Measurements from ENCODE around the gene PCNX4.

PCNX4 gene

DNA sequence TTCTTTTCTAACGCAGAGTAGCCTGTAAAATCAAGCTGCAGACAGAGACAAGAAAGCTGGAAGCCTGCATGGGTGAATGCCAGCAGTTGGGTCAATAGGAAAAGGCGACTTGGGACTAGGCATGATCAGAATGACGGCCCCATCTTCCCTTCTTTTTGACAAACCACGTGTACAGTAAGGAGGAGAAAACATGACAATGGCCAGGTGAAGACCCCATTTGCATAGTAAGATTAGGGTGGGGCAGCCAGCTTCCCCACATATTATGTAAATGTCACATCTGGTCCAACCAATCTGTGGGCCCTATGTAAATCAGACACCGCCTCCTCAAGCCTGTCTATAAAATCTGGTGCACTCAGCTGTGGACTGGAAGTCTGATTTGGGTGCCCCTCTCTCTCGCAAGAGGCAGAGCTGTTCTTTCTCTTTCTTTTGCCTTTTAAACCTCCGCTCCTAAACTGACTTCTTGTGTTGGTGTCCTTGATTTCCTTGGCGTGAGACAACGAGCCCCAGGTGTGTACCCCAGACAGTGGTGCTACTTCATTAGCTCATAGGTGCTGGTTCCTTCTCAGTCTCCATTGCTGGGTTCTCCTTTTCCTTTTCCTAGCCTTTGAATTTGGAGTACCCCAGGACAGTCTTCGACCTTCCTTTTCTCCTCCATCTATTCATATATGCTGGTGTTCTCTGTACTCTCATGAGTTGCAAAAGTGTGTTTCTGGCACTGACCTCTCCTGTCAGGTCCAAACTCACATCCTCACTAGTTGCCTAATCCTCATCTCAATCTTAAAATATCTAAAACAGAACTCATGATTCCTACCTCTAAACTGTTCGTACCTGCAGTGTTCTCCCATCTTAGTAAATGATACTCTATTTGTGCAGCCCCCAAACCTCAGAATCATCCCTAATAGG lies 82.9 kb downstream of the PCNX4 start:
- no peak overlapping the region for H3K27ac ChIP-seq (ENCODE audit: low read length)
- ATAC-seq (ENCODE audit: insufficient read depth, low read depth) = peak; percentile 39; the same call in 1 of the 3 replicates

DNA sequence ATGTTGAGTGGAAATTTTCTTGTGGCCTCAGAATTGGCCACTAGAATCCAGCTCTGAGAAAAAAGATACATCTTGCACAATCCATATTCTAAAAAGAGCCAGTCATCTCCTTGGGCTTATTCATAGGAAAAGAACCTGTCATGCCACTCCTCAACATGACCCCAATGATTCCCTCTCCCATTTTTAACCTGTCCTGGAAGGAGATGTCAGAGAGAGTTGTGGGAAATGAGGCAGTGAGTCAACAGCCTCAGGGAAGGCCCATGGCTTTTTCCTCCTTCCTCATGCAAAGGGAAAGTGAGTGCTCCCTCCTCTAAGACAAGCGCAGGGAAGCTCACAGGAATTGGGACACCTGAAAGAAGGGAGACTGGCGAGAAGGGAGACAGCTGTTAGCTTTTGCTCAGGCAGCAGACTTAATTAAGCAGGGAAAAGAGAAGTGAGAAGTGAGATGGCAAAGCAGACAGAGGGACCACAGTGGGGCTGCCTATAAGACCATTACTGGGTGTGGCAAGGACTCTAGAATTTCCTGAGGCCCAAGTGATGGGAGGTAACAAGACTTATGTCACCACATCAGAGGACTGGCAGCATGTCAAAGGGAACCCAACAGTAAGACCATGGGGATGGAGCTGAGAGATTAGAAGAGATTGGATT lies 83.7 kb downstream of the PCNX4 start:
- H3K4me2 ChIP-seq (ENCODE audit: insufficient read depth, low read length) = no peak overlapping the region
- no peaks in the 10 kb centered on the region for H3K36me3 ChIP-seq (ENCODE audit: insufficient read depth, low read length)
- H3K79me2 ChIP-seq (ENCODE audit: insufficient read depth, low read length) = no peaks in the 10 kb centered on the region
- H3K9me3 ChIP-seq (ENCODE audit: insufficient read depth, low read length, severe bottlenecking) = peaks cover 5% of the 10 kb centered on the region
- TF ChIP-seq EZH2 (IDR thresholded peaks at IDR 0.05; ENCODE audit: borderline replicate concordance, low read depth, low read length, severe bottlenecking) = no peak
- TF ChIP-seq, protein P1, sequence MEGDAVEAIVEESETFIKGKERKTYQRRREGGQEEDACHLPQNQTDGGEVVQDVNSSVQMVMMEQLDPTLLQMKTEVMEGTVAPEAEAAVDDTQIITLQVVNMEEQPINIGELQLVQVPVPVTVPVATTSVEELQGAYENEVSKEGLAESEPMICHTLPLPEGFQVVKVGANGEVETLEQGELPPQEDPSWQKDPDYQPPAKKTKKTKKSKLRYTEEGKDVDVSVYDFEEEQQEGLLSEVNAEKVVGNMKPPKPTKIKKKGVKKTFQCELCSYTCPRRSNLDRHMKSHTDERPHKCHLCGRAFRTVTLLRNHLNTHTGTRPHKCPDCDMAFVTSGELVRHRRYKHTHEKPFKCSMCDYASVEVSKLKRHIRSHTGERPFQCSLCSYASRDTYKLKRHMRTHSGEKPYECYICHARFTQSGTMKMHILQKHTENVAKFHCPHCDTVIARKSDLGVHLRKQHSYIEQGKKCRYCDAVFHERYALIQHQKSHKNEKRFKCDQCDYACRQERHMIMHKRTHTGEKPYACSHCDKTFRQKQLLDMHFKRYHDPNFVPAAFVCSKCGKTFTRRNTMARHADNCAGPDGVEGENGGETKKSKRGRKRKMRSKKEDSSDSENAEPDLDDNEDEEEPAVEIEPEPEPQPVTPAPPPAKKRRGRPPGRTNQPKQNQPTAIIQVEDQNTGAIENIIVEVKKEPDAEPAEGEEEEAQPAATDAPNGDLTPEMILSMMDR (IDR thresholded peaks at IDR 0.05; ENCODE audit: borderline replicate concordance, extremely low read depth, low read length, poor library complexity, severe bottlenecking) = no peak
- no peak overlapping the region for H3K4me3 ChIP-seq (ENCODE audit: low read depth in 1 of 2, low read length in 2 of 2)
- H3K27ac ChIP-seq (ENCODE audit: low read length) = no peak overlapping the region
- ATAC-seq (ENCODE audit: insufficient read depth, low read depth) (no peak), DNase-seq (no peak)
- H4K20me1 ChIP-seq (ENCODE audit: insufficient read depth, low read length) = no peaks in the 10 kb centered on the region
- H3K4me1 ChIP-seq (ENCODE audit: insufficient read depth, low read length) = no peaks in the 10 kb centered on the region
- H3K27me3 ChIP-seq (ENCODE audit: insufficient read depth, low read length, poor library complexity) = no peaks in the 10 kb centered on the region
- no peak overlapping the region for H2AFZ ChIP-seq (ENCODE audit: low read depth, low read length)
- no peak overlapping the region for H3K9ac ChIP-seq (ENCODE audit: low read depth, low read length)

More for the DNA sequence above, 82.9 kb downstream of the PCNX4 start:
- H3K79me2 ChIP-seq (ENCODE audit: insufficient read depth, low read length) = no peaks in the 10 kb centered on the region
- no peaks in the 10 kb centered on the region for H3K36me3 ChIP-seq (ENCODE audit: insufficient read depth, low read length)
- H3K4me3 ChIP-seq (ENCODE audit: low read depth in 1 of 2, low read length in 2 of 2) = no peak overlapping the region
- H3K4me1 ChIP-seq (ENCODE audit: insufficient read depth, low read length) = no peaks in the 10 kb centered on the region
- peaks cover 5% of the 10 kb centered on the region for H3K9me3 ChIP-seq (ENCODE audit: insufficient read depth, low read length, severe bottlenecking)
- no peak for TF ChIP-seq EZH2 (IDR thresholded peaks at IDR 0.05; ENCODE audit: borderline replicate concordance, low read depth, low read length, severe bottlenecking)
- TF ChIP-seq, protein P1 (IDR thresholded peaks at IDR 0.05; ENCODE audit: borderline replicate concordance, extremely low read depth, low read length, poor library complexity, severe bottlenecking) = no peak
- no peak overlapping the region for H3K9ac ChIP-seq (ENCODE audit: low read depth, low read length)
- H4K20me1 ChIP-seq (ENCODE audit: insufficient read depth, low read length) = no peaks in the 10 kb centered on the region
- H3K4me2 ChIP-seq (ENCODE audit: insufficient read depth, low read length) = no peak overlapping the region
- H3K27me3 ChIP-seq (ENCODE audit: insufficient read depth, low read length, poor library complexity) = no peaks in the 10 kb centered on the region
- no peak overlapping the region for H2AFZ ChIP-seq (ENCODE audit: low read depth, low read length)
- DNase-seq = no peak

DNA sequence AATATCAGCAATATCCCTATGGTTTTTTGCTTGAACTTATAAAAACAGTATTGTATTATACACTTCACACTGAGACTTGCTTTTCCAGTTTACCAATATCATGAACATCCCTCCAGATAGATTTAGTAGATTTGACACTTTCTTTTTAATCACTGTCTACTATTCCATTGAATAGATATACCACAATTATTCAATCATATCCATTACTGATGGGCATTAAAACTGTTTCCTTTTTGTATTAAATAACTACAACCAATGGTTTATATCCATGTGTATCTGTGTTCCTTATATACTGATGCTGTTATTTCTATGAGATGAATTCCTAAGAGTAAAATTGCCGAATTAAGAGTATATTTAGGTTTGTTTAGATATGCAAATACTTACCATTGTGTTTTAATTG lies 86.4 kb downstream of the PCNX4 start:
- no peak overlapping the region for H3K4me2 ChIP-seq (ENCODE audit: insufficient read depth, low read length)
- TF ChIP-seq, protein P1 (IDR thresholded peaks at IDR 0.05; ENCODE audit: borderline replicate concordance, extremely low read depth, low read length, poor library complexity, severe bottlenecking) = no peak
- H3K9me3 ChIP-seq (ENCODE audit: insufficient read depth, low read length, severe bottlenecking) = peaks cover 5% of the 10 kb centered on the region
- H3K9ac ChIP-seq (ENCODE audit: low read depth, low read length) = no peak overlapping the region
- no peak for ATAC-seq (ENCODE audit: insufficient read depth, low read depth)
- no peaks in the 10 kb centered on the region for H3K36me3 ChIP-seq (ENCODE audit: insufficient read depth, low read length)
- no peak overlapping the region for H3K27ac ChIP-seq (ENCODE audit: low read length)
- no peak overlapping the region for H3K4me3 ChIP-seq (ENCODE audit: low read depth in 1 of 2, low read length in 2 of 2)
- H3K27me3 ChIP-seq (ENCODE audit: insufficient read depth, low read length, poor library complexity) = no peaks in the 10 kb centered on the region
- no peaks in the 10 kb centered on the region for H3K79me2 ChIP-seq (ENCODE audit: insufficient read depth, low read length)
- no peak for DNase-seq
- no peaks in the 10 kb centered on the region for H3K4me1 ChIP-seq (ENCODE audit: insufficient read depth, low read length)
- no peaks in the 10 kb centered on the region for H4K20me1 ChIP-seq (ENCODE audit: insufficient read depth, low read length)
- H2AFZ ChIP-seq (ENCODE audit: low read depth, low read length) = no peak overlapping the region
